SJCRH30 (cell line): ENCODE data around the gene CNKSR1. TPM values are rescaled to one million over a fixed set of nuclear protein-coding genes. Genes with fewer than 3 reads are reported as not detected.

Experiments used
- DNase-seq, 2 experiments: peaks; one replicate each; pipeline ENCODE4 v3.0.0-alpha.2; 2015 to 2020
- H3K27ac ChIP-seq: fragments of 250-450 bp; sonication (Bioruptor Pico); 2 replicates; pipeline ENCODE4 v1.5.1; 2020; ENCODE audit warnings: mild to moderate bottlenecking, moderate library complexity
- H3K27me3 ChIP-seq: fragments of 250-450 bp; sonication (Bioruptor Pico); 2 replicates; pipeline ENCODE4 v1.5.1; 2020; ENCODE audit warnings: mild to moderate bottlenecking, moderate library complexity
- H3K36me3 ChIP-seq: fragments of 250-450 bp; sonication (Bioruptor Pico); 2 replicates; pipeline ENCODE4 v1.5.1; 2020; ENCODE audit warnings: mild to moderate bottlenecking, moderate library complexity
- H3K4me1 ChIP-seq: fragments of 250-450 bp; sonication (Bioruptor Pico); 2 replicates; pipeline ENCODE4 v1.5.1; 2020; ENCODE audit warnings: mild to moderate bottlenecking, moderate library complexity
- H3K4me3 ChIP-seq: fragments of 250-450 bp; sonication (Bioruptor Pico); 2 replicates; pipeline ENCODE4 v1.5.1; 2020; ENCODE audit warnings: mild to moderate bottlenecking, moderate library complexity
- H3K9me3 ChIP-seq: fragments of 250-450 bp; sonication (Bioruptor Pico); replicated peaks from 2 replicates; pipeline ENCODE4 v1.5.1; 2020; ENCODE audit warnings: mild to moderate bottlenecking, moderate library complexity
- total RNA-seq: library from RNA; depleted of rRNA; stranded (reverse); fragments of >200 nt; shearing (Covaris generic); gene quantifications from 2 replicates; pipeline ENCODE4 v1.2.3, GENCODE V29; 2014; rRNA removed

The CNKSR1 gene
- 1.2 and 2.6 TPM in 2 replicates for total RNA-seq

- Histone ChIP-seq H3K4me1 (no peaks in the 10 kb centered on the region), H3K4me3 (no peak within 1 kb of the TSS), H3K27ac (no peak within 1 kb of the TSS), H3K36me3 (no peaks in the 10 kb centered on the region), H3K9me3 (no peaks in the 10 kb centered on the region), H3K27me3 (no peaks in the 10 kb centered on the region)
- no peak for DNase-seq
Measured at GRCh38 chr1:26177182-26177684, at the start of gene CNKSR1. CNKSR1 (plus strand) TSS chr1:26177491; CDS start chr1:26177548, 57 bp downstream.

GRCh38 chr1:26129778-26130177, 47.5 kb upstream of the CNKSR1 start:
- Histone ChIP-seq H3K9me3 (no peaks in the 10 kb centered on the region), H3K27ac (no peak overlapping the region), H3K36me3 (no peaks in the 10 kb centered on the region), H3K4me1 (no peaks in the 10 kb centered on the region), H3K4me3 (no peak overlapping the region), H3K27me3 (peaks cover 15% of the 10 kb centered on the region)
- no peak for DNase-seq

GRCh38 chr1:26130695-26131094, 46.6 kb upstream of the CNKSR1 start:
- DNase-seq, result no peak
- no peaks in the 10 kb centered on the region for H3K4me1 ChIP-seq
- H3K4me3 ChIP-seq, result no peak overlapping the region
- H3K27ac ChIP-seq, result no peak overlapping the region
- H3K27me3 ChIP-seq, result peaks cover 15% of the 10 kb centered on the region
- H3K36me3 ChIP-seq, result no peaks in the 10 kb centered on the region
- H3K9me3 ChIP-seq, result no peaks in the 10 kb centered on the region

GRCh38 chr1:26132128-26132833, 45.0 kb upstream of the CNKSR1 start:
- no peak overlapping the region for H3K27ac ChIP-seq
- peak in 1 of 2 experiments; percentile 37 for DNase-seq

GRCh38 chr1:26132834-26133167, 44.5 kb upstream of the CNKSR1 start:
- H3K9me3 ChIP-seq, result no peaks in the 10 kb centered on the region
- peaks cover 15% of the 10 kb centered on the region for H3K27me3 ChIP-seq
- no peaks in the 10 kb centered on the region for H3K4me1 ChIP-seq
- H3K36me3 ChIP-seq, result no peaks in the 10 kb centered on the region
- no peak overlapping the region for H3K27ac ChIP-seq
- DNase-seq, result no peak
- no peak overlapping the region for H3K4me3 ChIP-seq

More at GRCh38 chr1:26132128-26132833, 45.0 kb upstream of the CNKSR1 start:
- Histone ChIP-seq H3K36me3 (no peaks in the 10 kb centered on the region), H3K27me3 (peaks cover 15% of the 10 kb centered on the region), H3K9me3 (no peaks in the 10 kb centered on the region), H3K4me1 (no peaks in the 10 kb centered on the region), H3K4me3 (no peak overlapping the region)

- no peaks in the 10 kb centered on the region for H3K4me1 ChIP-seq
- no peak overlapping the region for H3K4me3 ChIP-seq
- no peak overlapping the region for H3K27ac ChIP-seq
- no peaks in the 10 kb centered on the region for H3K36me3 ChIP-seq
- no peak for DNase-seq
- no peaks in the 10 kb centered on the region for H3K9me3 ChIP-seq
- H3K27me3 ChIP-seq, result peaks cover 11% of the 10 kb centered on the region; the same call in 1 of the 2 replicates
Measured at GRCh38 chr1:26134466-26134865, 42.8 kb upstream of the CNKSR1 start.

GRCh38 chr1:26138974-26139558, 38.2 kb upstream of the CNKSR1 start:
- H3K27me3 ChIP-seq, result no peaks in the 10 kb centered on the region
- no peaks in the 10 kb centered on the region for H3K9me3 ChIP-seq
- no peak for DNase-seq
- no peak overlapping the region for H3K27ac ChIP-seq
- H3K4me3 ChIP-seq, result no peak overlapping the region
- no peaks in the 10 kb centered on the region for H3K4me1 ChIP-seq
- no peaks in the 10 kb centered on the region for H3K36me3 ChIP-seq

GRCh38 chr1:26142159-26142558, 35.1 kb upstream of the CNKSR1 start:
- no peak overlapping the region for H3K27ac ChIP-seq
- H3K36me3 ChIP-seq, result no peaks in the 10 kb centered on the region
- no peaks in the 10 kb centered on the region for H3K9me3 ChIP-seq
- no peak overlapping the region for H3K4me3 ChIP-seq
- DNase-seq, result no peak
- no peaks in the 10 kb centered on the region for H3K4me1 ChIP-seq
- no peaks in the 10 kb centered on the region for H3K27me3 ChIP-seq

GRCh38 chr1:26145041-26145959, 32.0 kb upstream of the CNKSR1 start:
- Histone ChIP-seq H3K4me1 (peaks cover 8% of the 10 kb centered on the region), H3K9me3 (no peaks in the 10 kb centered on the region), H3K27me3 (no peaks in the 10 kb centered on the region), H3K27ac (no peak overlapping the region), H3K36me3 (no peaks in the 10 kb centered on the region), H3K4me3 (no peak overlapping the region)
- peak; percentile 74 to 93 for DNase-seq

- DNase-seq, result no peak
Measured at GRCh38 chr1:26145960-26146294, 31.4 kb upstream of the CNKSR1 start.

GRCh38 chr1:26148887-26149286, 28.4 kb upstream of the CNKSR1 start:
- no peak overlapping the region for H3K4me3 ChIP-seq
- H3K36me3 ChIP-seq, result no peaks in the 10 kb centered on the region
- H3K4me1 ChIP-seq, result peaks cover 8% of the 10 kb centered on the region
- no peak overlapping the region for H3K27ac ChIP-seq
- peaks cover 17% of the 10 kb centered on the region for H3K27me3 ChIP-seq
- no peaks in the 10 kb centered on the region for H3K9me3 ChIP-seq
- peak in 1 of 2 experiments; percentile 43 for DNase-seq

More at GRCh38 chr1:26145960-26146294, 31.4 kb upstream of the CNKSR1 start:
- no peaks in the 10 kb centered on the region for H3K9me3 ChIP-seq
- H3K4me3 ChIP-seq, result no peak overlapping the region
- peaks cover 8% of the 10 kb centered on the region for H3K4me1 ChIP-seq
- H3K36me3 ChIP-seq, result no peaks in the 10 kb centered on the region
- 0 out of 2 replicates have a peak, but pooled peaks cover 6% of the 10 kb centered on the region for H3K27me3 ChIP-seq
- H3K27ac ChIP-seq, result no peak overlapping the region

GRCh38 chr1:26153966-26154532, 23.2 kb upstream of the CNKSR1 start:
- H3K4me1 ChIP-seq, result peaks cover 24% of the 10 kb centered on the region
- no peak overlapping the region for H3K27ac ChIP-seq
- H3K36me3 ChIP-seq, result no peaks in the 10 kb centered on the region
- H3K9me3 ChIP-seq, result no peaks in the 10 kb centered on the region
- H3K27me3 ChIP-seq, result peaks cover 45% of the 10 kb centered on the region
- no peak overlapping the region for H3K4me3 ChIP-seq
- DNase-seq, result no peak

GRCh38 chr1:26154750-26155149, 22.5 kb upstream of the CNKSR1 start:
- H3K36me3 ChIP-seq, result no peaks in the 10 kb centered on the region
- peaks cover 22% of the 10 kb centered on the region for H3K4me1 ChIP-seq
- no peaks in the 10 kb centered on the region for H3K9me3 ChIP-seq
- no peak for DNase-seq
- no peak overlapping the region for H3K27ac ChIP-seq
- H3K27me3 ChIP-seq, result peaks cover 52% of the 10 kb centered on the region
- no peak overlapping the region for H3K4me3 ChIP-seq

- Histone ChIP-seq H3K27ac (no peak overlapping the region), H3K9me3 (no peaks in the 10 kb centered on the region), H3K4me1 (peaks cover 22% of the 10 kb centered on the region), H3K4me3 (peak overlapping the region; percentile 7), H3K27me3 (peaks cover 49% of the 10 kb centered on the region), H3K36me3 (no peaks in the 10 kb centered on the region)
- DNase-seq, result peak in 1 of 2 experiments; percentile 44
Measured at GRCh38 chr1:26155370-26156284, 21.7 kb upstream of the CNKSR1 start.
